Pancreas (tissue), 10 donors: Measurements from ENCODE around the gene SCAMP4. TPM values are rescaled to one million over a fixed set of nuclear protein-coding genes. Genes with fewer than 3 reads are reported as not detected.
"Not testable (repeated sequence)": the region's sequence is repeated elsewhere in the genome, so short reads cannot be mapped to it uniquely, and the experiment has no call there.

Experiments
- ATAC-seq, 4 donors: fragments of 200-7000 bp; cut with Tn5 transposase; one replicate each; pipeline versions ENCODE4 v1.8.0 to v1.9.1; 2020; ENCODE audit warnings: mild to moderate bottlenecking in 4 of 4, moderate library complexity in 4 of 4
- DNase-seq, 6 donors: peaks; one replicate each; pipeline ENCODE4 v3.0.0-alpha.2; 2020
- FAIRE-seq: peaks from 2 replicates; lab custom pipeline; 2012; peaks lifted over from hg19 to GRCh38; lab: Jason Lieb, UNC
- H3K27ac ChIP-seq, 4 donors: fragments of 200-600 bp; sonication (generic); 1 replicate in 3 of 4; 2 replicates in 1 of 4; pipeline versions ENCODE4 v1.5.0 to v1.8.0; 2020
- H3K27me3 ChIP-seq, 4 donors: fragments of 200-600 bp; one replicate each; pipeline ENCODE4 v1.8.0; 2021
- H3K36me3 ChIP-seq, 3 donors: fragments of 200-600 bp; sonication (generic) in 1 of 3; one replicate each; pipeline versions ENCODE4 v1.5.0 to v1.8.0; 2020 to 2021
- H3K4me1 ChIP-seq, 3 donors: fragments of 200-600 bp; one replicate each; pipeline ENCODE4 v1.8.0; 2021
- H3K4me3 ChIP-seq, 4 donors: fragments of 200-600 bp; sonication (generic) in 2 of 4; one replicate each; pipeline versions ENCODE4 v1.5.0 to v1.8.0; 2020 to 2021
- H3K9me3 ChIP-seq, 4 donors: fragments of 200-600 bp; one replicate each; pipeline ENCODE4 v1.8.0; 2021
- WGBS, 2 donors: extraction: QIAGEN DNeasy Blood & Tissue Kit; methylation state at CpG; one replicate each; pipeline ENCODE4 v1.1.7; 2013; 5-methylcytosine and 5-hydroxymethylcytosine counted together
- intact Hi-C, 3 donors: fragments of 100-400 bp; cut with DNase I; formaldehyde crosslinking; loops; one replicate each; pipeline versions ENCODE4 v1.11.1 to v1.14.2; 2022
- polyA plus RNA-seq, 2 donors: library from polyadenylated mRNA; stranded (reverse); fragments of 200-250 nt; gene quantifications; one replicate each; pipeline ENCODE4 v1.2.3, GENCODE V29; 2013
- total RNA-seq, 6 donors: library from RNA; stranded (reverse); fragmentation: NEBNext Ultra II Directional in 4 of 6; extraction: Animal tissue kit (Norgen Biotek cat#: 25700) in 4 of 6; gene quantifications; one replicate each; pipeline versions ENCODE4 v1.2.1 to v1.2.4, GENCODE V29; 2021 to 2023
- TF ChIP-seq, protein P1 (sequence below), 4 donors: fragments of 200-600 bp; sonication (generic) in 3 of 4; IDR thresholded peaks; one replicate each; pipeline versions ENCODE4 v1.5.0 to v1.8.0; 2021; ENCODE audit warnings: antibody characterized with exemption in 4 of 4
- donor health status: healthy with polysubstance abuse.
- donor health status: DM: no; HTN: no; CAD: no; lungs with moderate emphysema.
- donor health status: DM: no; HTN: no; CAD: no.
- donor health status: control.
- donor health status: control.
- donor health status: Bipolar disorder and iron deficiency.
- donor health status: DM: yes; HTN: yes; CAD: no.
- donor health status: DM: no; HTN: no; CAD: no.
- donor health status: DM: no; HTN: no; CAD: no.
- donor health status: DM: yes; HTN: yes; CAD: no.

Gene SCAMP4
- total and polyA plus RNA-seq, 8 donors, result 23.0 to 52.2 (median 31.4) TPM

DNA sequence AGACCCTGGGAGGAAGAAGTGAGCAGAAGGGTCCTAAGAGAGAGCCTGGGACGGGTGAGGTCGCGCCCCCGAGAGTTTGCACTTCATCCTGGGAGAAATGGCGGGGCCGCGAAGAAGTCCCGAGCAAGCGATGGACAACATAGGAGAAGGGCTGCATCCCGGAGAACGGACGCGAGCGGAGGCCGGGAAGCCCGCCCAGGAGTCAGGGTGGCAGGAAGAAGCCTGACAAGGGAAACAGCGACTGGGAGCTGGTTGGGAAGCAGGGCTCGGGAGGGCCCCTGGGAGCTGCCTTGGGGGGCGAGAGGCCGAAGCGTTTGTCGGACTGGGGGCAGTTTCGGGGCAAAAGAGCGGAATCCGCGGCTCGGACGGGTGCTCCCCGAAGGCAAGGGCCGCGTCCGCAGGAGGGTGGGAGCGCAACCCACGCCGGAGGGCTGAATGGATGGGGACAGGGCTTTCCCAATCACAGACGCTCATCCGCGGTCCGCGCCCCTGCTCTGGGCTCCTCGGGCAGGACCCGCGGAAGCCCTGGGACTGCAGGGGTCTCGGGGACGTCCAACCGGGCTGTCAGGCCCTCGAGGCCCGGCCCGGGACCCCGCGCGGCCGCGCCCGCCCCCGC lies 20.4 kb upstream of the SCAMP4 start:
- WGBS, 2 donors, result 0% methylated on average over 27 to 56 of the region's 56 CpGs
- Histone ChIP-seq H3K9me3 (no peaks in the 10 kb centered on the region), H3K27ac (peak overlapping the region; percentile 48 to 68 (median 54)), H3K36me3 (peaks cover 0 to 5% (median 0%) of the 10 kb centered on the region in 3 donors), H3K4me3 (peak overlapping the region; percentile 68 to 90 (median 74)), H3K4me1 (peaks cover 0 to 13% (median 10%) of the 10 kb centered on the region in 3 donors), H3K27me3 (no peaks in the 10 kb centered on the region)
- TF ChIP-seq, protein P1, sequence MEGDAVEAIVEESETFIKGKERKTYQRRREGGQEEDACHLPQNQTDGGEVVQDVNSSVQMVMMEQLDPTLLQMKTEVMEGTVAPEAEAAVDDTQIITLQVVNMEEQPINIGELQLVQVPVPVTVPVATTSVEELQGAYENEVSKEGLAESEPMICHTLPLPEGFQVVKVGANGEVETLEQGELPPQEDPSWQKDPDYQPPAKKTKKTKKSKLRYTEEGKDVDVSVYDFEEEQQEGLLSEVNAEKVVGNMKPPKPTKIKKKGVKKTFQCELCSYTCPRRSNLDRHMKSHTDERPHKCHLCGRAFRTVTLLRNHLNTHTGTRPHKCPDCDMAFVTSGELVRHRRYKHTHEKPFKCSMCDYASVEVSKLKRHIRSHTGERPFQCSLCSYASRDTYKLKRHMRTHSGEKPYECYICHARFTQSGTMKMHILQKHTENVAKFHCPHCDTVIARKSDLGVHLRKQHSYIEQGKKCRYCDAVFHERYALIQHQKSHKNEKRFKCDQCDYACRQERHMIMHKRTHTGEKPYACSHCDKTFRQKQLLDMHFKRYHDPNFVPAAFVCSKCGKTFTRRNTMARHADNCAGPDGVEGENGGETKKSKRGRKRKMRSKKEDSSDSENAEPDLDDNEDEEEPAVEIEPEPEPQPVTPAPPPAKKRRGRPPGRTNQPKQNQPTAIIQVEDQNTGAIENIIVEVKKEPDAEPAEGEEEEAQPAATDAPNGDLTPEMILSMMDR (IDR thresholded peaks at IDR 0.05), result no peak
- intact Hi-C loops, result no loop called here
- DNase-seq (peak in 4 of 6 donors; percentile 30 to 79 (median 43)), FAIRE-seq (no peak), ATAC-seq (peak in 3 of 4 donors; percentile 6 to 15 (median 9))

DNA sequence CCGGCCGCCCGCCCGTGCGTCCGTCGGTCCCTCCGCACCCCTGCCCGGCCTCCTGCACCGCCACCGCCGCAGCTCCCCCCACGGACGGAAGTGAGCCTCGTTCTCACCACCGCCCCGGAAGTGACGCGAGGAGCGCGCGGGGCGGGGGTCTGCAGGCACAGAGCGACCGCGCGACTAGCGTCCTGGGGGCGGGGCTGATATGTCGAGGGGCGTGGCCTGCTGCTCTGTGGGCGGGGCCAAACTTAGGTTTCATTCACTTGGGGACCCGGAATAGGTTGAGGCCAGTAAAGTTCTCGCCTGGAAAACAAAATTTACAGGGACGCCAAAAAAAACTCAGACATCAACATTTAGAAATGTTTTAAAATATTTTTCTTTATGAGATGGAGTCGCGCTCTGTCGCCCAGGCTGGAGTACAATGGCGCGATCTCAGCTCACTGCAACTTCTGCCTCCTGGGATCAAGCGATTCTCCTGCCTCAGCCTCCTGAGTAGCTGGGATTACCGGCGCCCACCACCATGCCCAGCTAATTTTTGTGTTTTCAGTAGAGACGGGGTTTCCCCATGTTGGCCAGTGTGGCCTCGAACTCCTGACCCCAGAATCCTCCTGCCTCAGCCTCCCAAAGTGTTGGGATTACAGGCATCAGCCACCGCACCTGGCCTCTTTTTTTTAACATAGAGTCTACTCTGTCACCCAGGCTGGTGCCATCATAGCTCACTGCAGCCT lies 19.6 kb upstream of the SCAMP4 start, which contains the start of gene ABHD17A:
Gene ABHD17A, minus strand, starts transcription at position 99 of the 722 bp plus-strand sequence. CDS start 3,930 bp downstream, outside the sequence.
- peak; percentile 86 for FAIRE-seq

DNA sequence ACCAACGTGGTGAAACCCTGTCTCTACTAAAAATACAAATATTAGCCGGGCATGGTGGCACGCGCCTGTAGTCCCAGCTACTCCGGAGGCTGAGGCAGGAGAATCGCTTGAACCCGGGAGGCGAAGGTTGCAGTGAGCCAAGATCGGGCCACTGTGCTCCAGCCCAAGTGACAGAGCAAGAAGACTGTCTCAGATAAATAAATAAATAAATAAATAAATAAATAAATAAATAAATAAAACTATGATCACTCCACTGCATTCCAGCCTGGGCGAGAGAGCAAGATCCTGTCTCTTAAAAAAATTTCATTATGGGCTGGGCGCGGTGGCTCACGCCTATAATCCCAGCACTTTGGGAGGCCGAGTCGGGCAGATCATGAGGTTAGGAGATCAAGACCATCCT lies 18.8 kb upstream of the SCAMP4 start:
- intact Hi-C loops, H3K9me3 ChIP-seq, FAIRE-seq: not testable (repeated sequence)

More for the DNA sequence above, 19.6 kb upstream of the SCAMP4 start, which contains the start of gene ABHD17A:
- Histone ChIP-seq H3K4me1 (peaks cover 0 to 13% (median 10%) of the 10 kb centered on the region in 3 donors), H3K27ac (peak within 1 kb of the TSS; percentile 48 to 68 (median 54)), H3K4me3 (peak within 1 kb of the TSS; percentile 68 to 90 (median 74))
- H3K27me3 ChIP-seq, H3K36me3 ChIP-seq, H3K9me3 ChIP-seq, intact Hi-C loops: not testable (repeated sequence)
- DNase-seq, result peak; percentile 90 to 97 (median 95)
- 19 to 26% methylated on average over 36 to 46 of the region's 46 CpGs for WGBS, 2 donors
- ATAC-seq, result peak; percentile 97 to 98 (median 97)

DNA sequence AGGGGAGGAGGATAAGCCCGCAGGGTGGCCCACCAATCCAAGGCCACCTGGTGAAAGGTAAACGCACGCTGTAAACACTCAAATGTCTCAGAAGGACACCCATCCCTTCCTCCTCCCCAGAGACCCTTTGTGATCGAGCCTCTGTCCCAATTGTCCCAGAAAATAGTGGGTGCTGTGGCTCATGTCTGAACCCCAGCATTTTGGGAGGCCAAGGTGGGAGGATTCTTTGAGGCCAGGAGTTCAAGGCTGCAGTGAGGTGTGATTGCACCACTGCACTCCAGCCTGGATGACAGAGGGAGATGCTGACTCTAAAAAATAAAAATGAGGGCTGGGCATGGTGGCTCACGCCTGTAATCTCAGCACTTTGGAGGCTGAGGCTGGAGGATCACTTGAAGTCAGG lies 16.8 kb upstream of the SCAMP4 start:
- H3K36me3 ChIP-seq, result no peaks in the 10 kb centered on the region
- H3K9me3 ChIP-seq, result no peaks in the 10 kb centered on the region
- DNase-seq (no peak), ATAC-seq (no peak), FAIRE-seq (no peak)
- H3K4me3 ChIP-seq, result no peak overlapping the region
- intact Hi-C loops, result no loop called here
- 53 to 72% methylated on average over 5 of the region's 5 CpGs for WGBS, 2 donors
- TF ChIP-seq, protein P1 (IDR thresholded peaks at IDR 0.05), result no peak
- H3K4me1 ChIP-seq, result peaks cover 0 to 5% (median 3%) of the 10 kb centered on the region in 3 donors
- no peak overlapping the region for H3K27ac ChIP-seq
- no peaks in the 10 kb centered on the region for H3K27me3 ChIP-seq

More for the DNA sequence above, 18.8 kb upstream of the SCAMP4 start:
- not testable (repeated sequence) for H3K4me3 ChIP-seq, H3K36me3 ChIP-seq, ATAC-seq, H3K27ac ChIP-seq, DNase-seq, H3K27me3 ChIP-seq
- WGBS, 2 donors, result 88 to 92% methylated on average over 15 of the region's 15 CpGs
- peaks cover 0 to 13% (median 10%) of the 10 kb centered on the region in 3 donors for H3K4me1 ChIP-seq

DNA sequence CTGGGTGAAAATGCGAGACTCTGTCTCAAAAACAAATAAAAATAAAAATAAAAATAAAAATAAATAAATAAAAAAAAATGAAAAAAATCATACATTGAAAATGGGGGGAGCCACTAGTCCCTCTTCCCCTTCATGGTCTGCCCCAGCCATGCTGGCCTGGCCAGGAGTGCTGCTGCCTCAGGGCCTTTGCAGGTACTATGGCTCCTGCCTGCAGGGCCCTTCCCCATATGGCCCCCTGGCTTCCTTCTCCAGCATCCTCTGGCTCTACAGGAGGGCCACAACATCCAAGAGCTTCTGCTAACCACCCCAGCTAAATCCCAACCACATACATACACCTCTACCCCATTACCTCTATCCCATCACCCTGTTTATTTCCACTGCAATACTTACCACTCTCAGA lies 15.3 kb upstream of the SCAMP4 start:
- FAIRE-seq, result no peak
- no peak for DNase-seq
- intact Hi-C loops, result loop anchor here in 1 of 3 donors (10.0 kb wide), 1 partner anchor 185 kb away; no protein-coding TSS in a partner anchor
- H3K4me3 ChIP-seq, result no peak overlapping the region
- 86 to 94% methylated on average over 1 of the region's 1 CpG for WGBS, 2 donors
- H3K27ac ChIP-seq, result no peak overlapping the region
- no peak for ATAC-seq
- no peaks in the 10 kb centered on the region for H3K27me3 ChIP-seq
- no peaks in the 10 kb centered on the region for H3K9me3 ChIP-seq
- TF ChIP-seq, protein P1 (IDR thresholded peaks at IDR 0.05), result no peak
- no peaks in the 10 kb centered on the region for H3K4me1 ChIP-seq
- no peaks in the 10 kb centered on the region for H3K36me3 ChIP-seq
